Measurements from ENCODE around the gene SETD5. TPM values are rescaled to one million over a fixed set of nuclear protein-coding genes. Genes with fewer than 3 reads are reported as not detected.
A peak's percentile ranks its signal among the peaks of the same experiment; 100 is the strongest.

Gene SETD5
- total RNA-seq, 1 experiment from 2014 or later, result 279 TPM

GRCh38 chr3:9412293-9412692 is 14.9 kb downstream of the SETD5 start:
- CTCF ChIA-PET, result no interaction called here
- Mint-ChIP-seq H3K4me3 (no peak overlapping the region), H3K9me3 (peaks cover 4% of the 10 kb centered on the region; the same call in 1 of the 2 replicates), H3K4me1 (peaks cover 49% of the 10 kb centered on the region), H3K27ac (no peak overlapping the region), H3K36me3 (peaks cover 14% of the 10 kb centered on the region), H3K27me3 (ENCODE audit: low read depth) (no peaks in the 10 kb centered on the region)
- TF ChIP-seq ZNF317 (CRISPR knock-in tag; IDR thresholded peaks at IDR 0.05; ENCODE audit: borderline replicate concordance, low read depth), result no peak
- peak; percentile 64; the same call in 1 of the 2 replicates for TF ChIP-seq ZNF121 (CRISPR knock-in tag; IDR thresholded peaks at IDR 0.05)
- ATAC-seq (no peak), DNase-seq (ENCODE audit: low spot score) (no peak)
- POLR2A ChIA-PET, result no interaction called here

GRCh38 chr3:9414826-9415225 is 17.4 kb downstream of the SETD5 start:
- CTCF ChIA-PET, result interaction anchor here (1.1 kb wide), 1 partner anchor 62 kb away, joined by 3 read pairs; no protein-coding TSS in a partner anchor
- Mint-ChIP-seq H3K27ac (no peak overlapping the region), H3K36me3 (peaks cover 6% of the 10 kb centered on the region), H3K4me3 (no peak overlapping the region), H3K27me3 (ENCODE audit: low read depth) (no peaks in the 10 kb centered on the region), H3K9me3 (no peaks in the 10 kb centered on the region), H3K4me1 (peaks cover 41% of the 10 kb centered on the region)
- POLR2A ChIA-PET, result no interaction called here
- DNase-seq (ENCODE audit: low spot score) (no peak), ATAC-seq (no peak)
- TF ChIP-seq IRF1 (CRISPR knock-in tag; IDR thresholded peaks at IDR 0.05), result no peak
- no peak for TF ChIP-seq HMGXB4 (CRISPR knock-in tag; IDR thresholded peaks at IDR 0.05)
- TF ChIP-seq ZBTB43 (CRISPR knock-in tag; IDR thresholded peaks at IDR 0.05), result no peak
- TF ChIP-seq ATF3 (CRISPR knock-in tag; conservative IDR thresholded peaks at IDR 0.05), result no peak
- TF ChIP-seq MXD4 (CRISPR knock-in tag; IDR thresholded peaks at IDR 0.05; ENCODE audit: borderline replicate concordance), result no peak
- TF ChIP-seq RELA (CRISPR knock-in tag; IDR thresholded peaks at IDR 0.05; ENCODE audit: borderline replicate concordance), result no peak
- no peak for TF ChIP-seq CBFB (CRISPR knock-in tag; IDR thresholded peaks at IDR 0.05; ENCODE audit: low read depth)
- TF ChIP-seq PREB (CRISPR knock-in tag; IDR thresholded peaks at IDR 0.05; ENCODE audit: borderline replicate concordance), result no peak
- no peak for TF ChIP-seq JUN (CRISPR knock-in tag; IDR thresholded peaks at IDR 0.05)

GRCh38 chr3:9415485-9416138 is 18.2 kb downstream of the SETD5 start:
- Mint-ChIP-seq H3K4me1 (peaks cover 36% of the 10 kb centered on the region), H3K4me3 (no peak overlapping the region), H3K36me3 (peaks cover 4% of the 10 kb centered on the region), H3K27ac (0 out of 2 replicates have a peak overlapping the region, but pooled peaks have one; percentile 80), H3K27me3 (ENCODE audit: low read depth) (no peaks in the 10 kb centered on the region), H3K9me3 (no peaks in the 10 kb centered on the region)
- TF ChIP-seq KAT7 (CRISPR knock-in tag; IDR thresholded peaks at IDR 0.05; ENCODE audit: borderline replicate concordance), result no peak
- TF ChIP-seq USF2 (CRISPR knock-in tag; IDR thresholded peaks at IDR 0.05), result no peak
- TF ChIP-seq OVOL2 (CRISPR knock-in tag; IDR thresholded peaks at IDR 0.05; ENCODE audit: borderline replicate concordance), result no peak
- no peak for TF ChIP-seq ZNF121 (CRISPR knock-in tag; IDR thresholded peaks at IDR 0.05)
- no peak for TF ChIP-seq ZNF138 (CRISPR knock-in tag; conservative IDR thresholded peaks at IDR 0.05)
- no peak for TF ChIP-seq E2F4 (CRISPR knock-in tag; IDR thresholded peaks at IDR 0.05; ENCODE audit: borderline replicate concordance, low read depth)
- no peak for TF ChIP-seq ATF2 (CRISPR knock-in tag; IDR thresholded peaks at IDR 0.05; ENCODE audit: borderline replicate concordance, low read depth)
- TF ChIP-seq ZNF396 (CRISPR knock-in tag; IDR thresholded peaks at IDR 0.05; ENCODE audit: borderline replicate concordance), result no peak
- no peak for TF ChIP-seq ELF4 (CRISPR knock-in tag; IDR thresholded peaks at IDR 0.05; ENCODE audit: low read depth)
- TF ChIP-seq RELA (CRISPR knock-in tag; IDR thresholded peaks at IDR 0.05; ENCODE audit: borderline replicate concordance), result no peak
- TF ChIP-seq ZNF317 (CRISPR knock-in tag; IDR thresholded peaks at IDR 0.05; ENCODE audit: borderline replicate concordance, low read depth), result no peak
- TF ChIP-seq ZNF219 (CRISPR knock-in tag; IDR thresholded peaks at IDR 0.05; ENCODE audit: borderline replicate concordance), result no peak
- ATAC-seq (peak; percentile 39), DNase-seq (ENCODE audit: low spot score) (no peak)
- ChIA-PET CTCF (interaction anchor here (0.6 to 1.1 kb wide), 3 partner anchors 62 to 232 kb away, joined by 3 read pairs; no protein-coding TSS in a partner anchor), POLR2A (interaction anchor here (1.8 kb wide), 1 partner anchor 16 kb away, joined by 6 read pairs; no protein-coding TSS in a partner anchor)
